Transverse colon (tissue), 4 donors: Measurements from ENCODE around the gene CARM1.

Source experiments
- CTCF ChIP-seq, 5 experiments: fragments of 200-600 bp in 3 of 5; fragments of 450-650 bp in 2 of 5; sonication (generic) in 3 of 5; IDR thresholded peaks; 1 replicate in 2 of 5; 2 replicates in 3 of 5; pipeline ENCODE4 v1.5.1; 2016 to 2017; ENCODE audit warnings: antibody characterized with exemption in 5 of 5, inconsistent platforms in 3 of 5, mild to moderate bottlenecking in 2 of 5, moderate library complexity in 1 of 5
- POLR2A ChIP-seq: fragments of 450-650 bp; IDR thresholded peaks from one replicate; pipeline ENCODE4 v1.6.1; 2016; ENCODE audit warnings: antibody characterized with exemption, mild to moderate bottlenecking, moderate library complexity
- POLR2AphosphoS5 ChIP-seq, 3 donors: sonication (generic); formaldehyde crosslinking; IDR thresholded peaks; one replicate each; pipeline ENCODE4 v1.6.1; 2016; ENCODE audit warnings: antibody characterized with exemption in 3 of 3

GRCh38 chr19:10866495-10866894, 4.9 kb upstream of the CARM1 start:
- no peak for TF ChIP-seq CTCF (IDR thresholded peaks at IDR 0.05)
- no peak for TF ChIP-seq POLR2AphosphoS5 (IDR thresholded peaks at IDR 0.05)
- no peak for TF ChIP-seq POLR2A
